SK-N-SH (cell line): ENCODE measurements around the gene MAPKAP1. TPM values are rescaled to one million over a fixed set of nuclear protein-coding genes. Genes with fewer than 3 reads are reported as not detected.

ENCODE experiments used
- CTCF ChIA-PET: fragments of 300-600, 350-600 bp; formaldehyde crosslinking; extraction: SDS; loops from one replicate; lab custom pipeline; 2021; lab: Yijun Ruan, JAX
- POLR2A ChIA-PET: fragments of 350-600 bp; sonication (Branson Sonifier 250); formaldehyde crosslinking; extraction: SDS; loops from one replicate; lab custom pipeline; 2020; ENCODE audit warnings: antibody characterized with exemption, inconsistent platforms; lab: Yijun Ruan, JAX
- DNase-seq: peaks from one replicate; pipeline ENCODE4 v3.0.0; 2012
- H2AFZ ChIP-seq: fragments of 200-600 bp; sonication (generic); 2 replicates; pipeline ENCODE4 v1.8.1; 2016; ENCODE audit warnings: antibody characterized with exemption, mild to moderate bottlenecking, low read depth
- H3F3A ChIP-seq: fragments of 200-600 bp; sonication (generic); replicated peaks from 2 replicates; pipeline ENCODE3; 2016; ENCODE audit warnings: antibody characterized with exemption, mild to moderate bottlenecking; ENCODE audit not compliant: insufficient read depth
- H3K27ac ChIP-seq, 2 experiments: fragments of 200-500 bp in 1 of 2; fragments of 200-600 bp in 1 of 2; sonication (Bioruptor generic) in 1 of 2; sonication (generic), shearing (Covaris generic) in 1 of 2; 2 replicates each; pipeline versions ENCODE4 v1.5.1 to v1.6.1; 2014 to 2016; ENCODE audit warnings: low read depth in 2 of 2, inconsistent platforms in 1 of 2, low read length in 1 of 2, mild to moderate bottlenecking in 1 of 2, mixed read lengths in 1 of 2
- H3K27me3 ChIP-seq: fragments of 200-600 bp; sonication (generic), shearing (Covaris generic); 2 replicates; pipeline ENCODE4 v1.6.1; 2016; ENCODE audit warnings: mixed run types; ENCODE audit not compliant: insufficient read depth
- H3K36me3 ChIP-seq, 2 experiments: fragments of 200-500 bp in 1 of 2; fragments of 200-600 bp in 1 of 2; sonication (Bioruptor generic) in 1 of 2; sonication (generic) in 1 of 2; replicated peaks in 1 of 2; 2 replicates each; pipeline versions ENCODE3 to v1.5.1; 2014 to 2016; ENCODE audit warnings: low read length in 1 of 2, mild to moderate bottlenecking in 1 of 2; ENCODE audit not compliant: insufficient read depth in 2 of 2, control insufficient read depth in 1 of 2
- H3K4me1 ChIP-seq, 2 experiments: fragments of 200-500 bp in 1 of 2; fragments of 200-600 bp in 1 of 2; sonication (Bioruptor generic) in 1 of 2; sonication (generic), shearing (Covaris generic) in 1 of 2; 2 replicates each; pipeline versions ENCODE4 v1.5.1 to v1.6.1; 2014 to 2016; ENCODE audit warnings: low read depth in 1 of 2, low read length in 1 of 2, mixed run types in 1 of 2; ENCODE audit not compliant: insufficient read depth in 2 of 2, control insufficient read depth in 1 of 2
- H3K4me2 ChIP-seq: fragments of 200-600 bp; sonication (generic), shearing (Covaris generic); 2 replicates; pipeline ENCODE4 v1.6.1; 2017; ENCODE audit warnings: mixed run types
- H3K4me3 ChIP-seq, 2 experiments: fragments of 200-500 bp in 1 of 2; fragments of 200-600 bp in 1 of 2; sonication (Bioruptor generic) in 1 of 2; sonication (generic), shearing (Covaris generic) in 1 of 2; 2 replicates each; pipeline versions ENCODE4 v1.5.1 to v1.8.1; 2014 to 2016; ENCODE audit warnings: low read depth in 2 of 2, inconsistent platforms in 1 of 2, low read length in 1 of 2, mild to moderate bottlenecking in 1 of 2, mixed read lengths in 1 of 2, moderate library complexity in 1 of 2
- H3K79me2 ChIP-seq: fragments of 200-600 bp; sonication (generic); 2 replicates; pipeline ENCODE4 v1.8.1; 2017; ENCODE audit warnings: mild to moderate bottlenecking; ENCODE audit not compliant: insufficient read depth
- H3K9ac ChIP-seq: fragments of 200-600 bp; sonication (generic); 2 replicates; pipeline ENCODE4 v1.6.1; 2017; ENCODE audit warnings: mixed run types
- H3K9me2 ChIP-seq: fragments of 200-600 bp; sonication (generic); 2 replicates; pipeline ENCODE4 v1.6.1; 2017; ENCODE audit warnings: mixed run types
- H3K9me3 ChIP-seq: fragments of 200-600 bp; sonication (generic); 2 replicates; pipeline ENCODE4 v1.6.1; 2017; ENCODE audit warnings: mixed run types, mild to moderate bottlenecking, moderate library complexity
- H4K20me1 ChIP-seq: fragments of 200-600 bp; sonication (generic); 2 replicates; pipeline ENCODE4 v1.6.1; 2017; ENCODE audit warnings: mild to moderate bottlenecking, mixed run types; ENCODE audit not compliant: insufficient read depth
- CHD2 ChIP-seq: fragments of 150-350 bp; IDR thresholded peaks from 2 replicates; pipeline ENCODE4 v1.6.1; 2018; ENCODE audit warnings: low read length; ENCODE audit not compliant: partially characterized antibody
- CTCF ChIP-seq: fragments of 200-600 bp; sonication (generic); IDR thresholded peaks from 2 replicates; pipeline ENCODE4 v1.6.1; 2017; ENCODE audit warnings: antibody characterized with exemption, mild to moderate bottlenecking, moderate library complexity
- ELF1 ChIP-seq: IDR thresholded peaks from 2 replicates; pipeline ENCODE4 v1.4.0; 2012
- FOXM1 ChIP-seq: IDR thresholded peaks from 2 replicates; pipeline ENCODE4 v1.4.0; 2012; ENCODE audit warnings: low read depth, mild to moderate bottlenecking
- GABPA ChIP-seq: IDR thresholded peaks from 2 replicates; pipeline ENCODE4 v1.4.0; 2012; ENCODE audit warnings: low read depth, mild to moderate bottlenecking
- MXI1 ChIP-seq: IDR thresholded peaks from 2 replicates; pipeline ENCODE4 v1.6.1; 2012; ENCODE audit warnings: mild to moderate bottlenecking, low read depth, low read length, improper control_type of control experiment
- NFIC ChIP-seq: IDR thresholded peaks from 2 replicates; pipeline ENCODE4 v1.4.0; 2012; ENCODE audit warnings: borderline replicate concordance
- NRF1 ChIP-seq: IDR thresholded peaks from 2 replicates; pipeline ENCODE4 v1.6.1; 2012; ENCODE audit warnings: low read depth, mild to moderate bottlenecking, low read length
- RFX5 ChIP-seq: IDR thresholded peaks from 2 replicates; pipeline ENCODE4 v1.6.1; 2012; ENCODE audit warnings: mild to moderate bottlenecking, improper control_type of control experiment, low read length
- SIN3A ChIP-seq: IDR thresholded peaks from 2 replicates; pipeline ENCODE4 v1.6.1; 2012; ENCODE audit warnings: low read depth, mild to moderate bottlenecking, low read length, moderate library complexity, borderline replicate concordance
- SMC3 ChIP-seq: IDR thresholded peaks from 2 replicates; pipeline ENCODE4 v1.6.1; 2012; ENCODE audit warnings: low read depth, low read length, improper control_type of control experiment
- TAF1 ChIP-seq: IDR thresholded peaks from 2 replicates; pipeline ENCODE4 v1.6.1; 2012; ENCODE audit warnings: low read depth, mild to moderate bottlenecking, low read length, moderate library complexity, borderline replicate concordance
- TCF12 ChIP-seq: IDR thresholded peaks from 2 replicates; pipeline ENCODE4 v1.4.0; 2012
- TEAD4 ChIP-seq: IDR thresholded peaks from 2 replicates; pipeline ENCODE4 v1.4.0; 2012; ENCODE audit warnings: mild to moderate bottlenecking, borderline replicate concordance; ENCODE audit not compliant: insufficient read depth
- WGBS: methylation state at CpG from one replicate; pipeline ENCODE4 v1.1.6; 2017; ENCODE audit warnings: low lambda C conversion rate; 5-methylcytosine and 5-hydroxymethylcytosine counted together
- polyA plus RNA-seq, 3 experiments: library from polyadenylated mRNA; depleted of rRNA; stranded (reverse); fragments of >200 nt; gene quantifications; 2 replicates each; pipeline ENCODE4 v1.2.3, GENCODE V29; 2012
- TF ChIP-seq, protein P1 (sequence below): IDR thresholded peaks from 2 replicates; pipeline ENCODE4 v1.4.0; 2012; ENCODE audit warnings: low read depth, borderline replicate concordance

MAPKAP1 gene
- polyA plus RNA-seq, 1 of the 3 experiments (the other 2 are of a cell fraction), result 117 TPM

DNA sequence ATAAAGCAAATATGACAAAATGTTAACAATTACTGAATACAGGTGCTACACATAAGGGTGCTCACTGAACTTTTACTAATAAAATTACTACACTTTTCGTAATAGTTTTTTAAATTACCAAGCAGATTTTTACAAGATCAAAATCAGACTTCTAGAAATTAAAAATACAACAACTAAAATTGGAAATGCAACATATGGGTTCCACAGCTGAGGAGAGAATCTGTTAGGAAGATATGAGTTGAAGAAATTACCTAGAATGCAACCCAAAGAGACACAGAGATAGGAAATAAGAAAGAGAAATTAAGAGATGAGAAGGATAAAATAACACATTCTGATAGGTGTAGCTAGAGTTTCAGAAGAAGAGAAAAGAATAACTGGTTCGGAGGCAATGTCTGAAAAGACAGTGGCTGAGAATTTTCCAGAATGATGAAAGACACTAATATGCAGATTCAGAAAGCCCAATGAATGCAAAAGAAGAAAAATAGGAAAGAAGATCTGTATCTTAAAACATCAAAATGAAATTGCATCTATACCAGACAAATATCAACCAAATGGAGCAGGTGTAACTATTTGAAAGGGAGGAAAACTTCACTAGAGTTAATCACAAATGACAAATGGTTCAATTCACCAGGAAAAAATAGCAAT, 95.8 kb downstream of the MAPKAP1 start:
- POLR2A ChIA-PET, result no interaction called here
- H3K79me2 ChIP-seq, result peaks cover 91% of the 10 kb centered on the region
- H4K20me1 ChIP-seq, result peaks cover 26% of the 10 kb centered on the region; the same call in 1 of the 2 replicates
- CTCF ChIA-PET, result no interaction called here
- H2AFZ ChIP-seq, result no peak overlapping the region
- no peak for DNase-seq
- peaks cover 5% of the 10 kb centered on the region for H3F3A ChIP-seq
- no peak overlapping the region for H3K4me2 ChIP-seq
- no peaks in the 10 kb centered on the region for H3K27me3 ChIP-seq
- H3K9ac ChIP-seq, result no peak overlapping the region
- H3K27ac ChIP-seq, result no peak overlapping the region
- TF ChIP-seq CHD2 (no peak), GABPA (no peak), TCF12 (no peak), NRF1 (no peak), CTCF (no peak), TEAD4 (no peak), SIN3A (no peak), FOXM1 (no peak), NFIC (no peak), MXI1 (no peak), ELF1 (no peak), SMC3 (no peak), RFX5 (no peak), TAF1 (no peak)
- TF ChIP-seq, protein P1, sequence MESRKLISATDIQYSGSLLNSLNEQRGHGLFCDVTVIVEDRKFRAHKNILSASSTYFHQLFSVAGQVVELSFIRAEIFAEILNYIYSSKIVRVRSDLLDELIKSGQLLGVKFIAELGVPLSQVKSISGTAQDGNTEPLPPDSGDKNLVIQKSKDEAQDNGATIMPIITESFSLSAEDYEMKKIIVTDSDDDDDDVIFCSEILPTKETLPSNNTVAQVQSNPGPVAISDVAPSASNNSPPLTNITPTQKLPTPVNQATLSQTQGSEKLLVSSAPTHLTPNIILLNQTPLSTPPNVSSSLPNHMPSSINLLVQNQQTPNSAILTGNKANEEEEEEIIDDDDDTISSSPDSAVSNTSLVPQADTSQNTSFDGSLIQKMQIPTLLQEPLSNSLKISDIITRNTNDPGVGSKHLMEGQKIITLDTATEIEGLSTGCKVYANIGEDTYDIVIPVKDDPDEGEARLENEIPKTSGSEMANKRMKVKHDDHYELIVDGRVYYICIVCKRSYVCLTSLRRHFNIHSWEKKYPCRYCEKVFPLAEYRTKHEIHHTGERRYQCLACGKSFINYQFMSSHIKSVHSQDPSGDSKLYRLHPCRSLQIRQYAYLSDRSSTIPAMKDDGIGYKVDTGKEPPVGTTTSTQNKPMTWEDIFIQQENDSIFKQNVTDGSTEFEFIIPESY, result no peak
- TF ChIP-seq, all 33 proteins: peak for 0
- peaks cover 0 to 6% of the 10 kb centered on the region in 2 experiments for H3K36me3 ChIP-seq
- no peak overlapping the region for H3K4me3 ChIP-seq
- H3K4me1 ChIP-seq, result peaks cover 0 to 4% of the 10 kb centered on the region in 2 experiments; a peak in 2 of 4 replicates
- H3K9me2 ChIP-seq, result no peaks in the 10 kb centered on the region
- WGBS, result 97% methylated on average over 2 of the region's 2 CpGs
- H3K9me3 ChIP-seq, result 0 out of 2 replicates have a peak, but pooled peaks cover 8% of the 10 kb centered on the region
